ENCODE data around the gene ABHD10.

The ABHD10 gene

GRCh38 chr3:111937871-111938270, 41.0 kb upstream of the ABHD10 start:
- Histone ChIP-seq H3K4me1 (ENCODE audit: control insufficient read depth, low read depth, low read length) (no peaks in the 10 kb centered on the region), H2BK120ac (ENCODE audit: low read depth, low read length) (no peak overlapping the region), H3K4ac (ENCODE audit: low read depth, low read length) (no peak overlapping the region), H3K56ac (ENCODE audit: low read length) (no peak overlapping the region), H3K79me2 (ENCODE audit: control insufficient read depth, insufficient read depth, low read length) (no peaks in the 10 kb centered on the region), H3K4me3 (ENCODE audit: low read length) (no peak overlapping the region), H3K79me1 (ENCODE audit: low read length) (no peaks in the 10 kb centered on the region), H3K36me3 (ENCODE audit: control insufficient read depth, insufficient read depth, low read length) (no peaks in the 10 kb centered on the region), H2AK5ac (ENCODE audit: low read length) (no peak overlapping the region), H3K4me2 (ENCODE audit: low read length) (no peak overlapping the region), H3K27ac (ENCODE audit: low read depth, low read length) (no peak overlapping the region), H3K18ac (ENCODE audit: low read length) (no peak overlapping the region), H4K8ac (ENCODE audit: low read depth, low read length) (no peak overlapping the region), H3K27me3 (ENCODE audit: insufficient read depth, low read length, poor library complexity) (no peaks in the 10 kb centered on the region), H2BK5ac (ENCODE audit: low read length) (no peak overlapping the region), H3K23ac (ENCODE audit: low read length) (no peak overlapping the region), H2BK15ac (replicated peaks; ENCODE audit: low read depth) (no peak overlapping the region), H4K5ac (ENCODE audit: low read length) (no peak overlapping the region), H3K9ac (ENCODE audit: low read length) (no peak overlapping the region)
- no peak for DNase-seq

- H3K56ac ChIP-seq (ENCODE audit: low read length) = no peak overlapping the region
- no peaks in the 10 kb centered on the region for H3K79me2 ChIP-seq (ENCODE audit: control insufficient read depth, insufficient read depth, low read length)
- no peaks in the 10 kb centered on the region for H3K36me3 ChIP-seq (ENCODE audit: control insufficient read depth, insufficient read depth, low read length)
- H3K27ac ChIP-seq (ENCODE audit: low read depth, low read length) = no peak overlapping the region
- no peaks in the 10 kb centered on the region for H3K79me1 ChIP-seq (ENCODE audit: low read length)
- H3K18ac ChIP-seq (ENCODE audit: low read length) = no peak overlapping the region
- H2BK15ac ChIP-seq (replicated peaks; ENCODE audit: low read depth) = no peak overlapping the region
- no peak overlapping the region for H2BK120ac ChIP-seq (ENCODE audit: low read depth, low read length)
- H4K8ac ChIP-seq (ENCODE audit: low read depth, low read length) = no peak overlapping the region
- no peak overlapping the region for H3K4me2 ChIP-seq (ENCODE audit: low read length)
- H3K4ac ChIP-seq (ENCODE audit: low read depth, low read length) = no peak overlapping the region
- H3K9ac ChIP-seq (ENCODE audit: low read length) = no peak overlapping the region
- no peak for DNase-seq
- H3K4me1 ChIP-seq (ENCODE audit: control insufficient read depth, low read depth, low read length) = no peaks in the 10 kb centered on the region
- no peak overlapping the region for H2AK5ac ChIP-seq (ENCODE audit: low read length)
- H2BK5ac ChIP-seq (ENCODE audit: low read length) = no peak overlapping the region
- H3K4me3 ChIP-seq (ENCODE audit: low read length) = no peak overlapping the region
- H3K23ac ChIP-seq (ENCODE audit: low read length) = no peak overlapping the region
- no CpG with 5 or more reads among the region's 2 CpGs for WGBS (ENCODE audit: extremely low coverage, insufficient coverage, low lambda C conversion rate)
- H4K5ac ChIP-seq (ENCODE audit: low read length) = no peak overlapping the region
- no peaks in the 10 kb centered on the region for H3K27me3 ChIP-seq (ENCODE audit: insufficient read depth, low read length, poor library complexity)
Measured at GRCh38 chr3:111939873-111940272, 39.0 kb upstream of the ABHD10 start.

GRCh38 chr3:111943533-111943932, 35.3 kb upstream of the ABHD10 start:
- DNase-seq = no peak
- Histone ChIP-seq H4K5ac (ENCODE audit: low read length) (no peak overlapping the region), H3K79me1 (ENCODE audit: low read length) (no peaks in the 10 kb centered on the region), H3K4me3 (ENCODE audit: low read length) (no peak overlapping the region), H3K27me3 (ENCODE audit: insufficient read depth, low read length, poor library complexity) (no peaks in the 10 kb centered on the region), H2AK5ac (ENCODE audit: low read length) (no peak overlapping the region), H3K36me3 (ENCODE audit: control insufficient read depth, insufficient read depth, low read length) (no peaks in the 10 kb centered on the region), H2BK15ac (replicated peaks; ENCODE audit: low read depth) (no peak overlapping the region), H3K56ac (ENCODE audit: low read length) (no peak overlapping the region), H3K79me2 (ENCODE audit: control insufficient read depth, insufficient read depth, low read length) (no peaks in the 10 kb centered on the region), H2BK120ac (ENCODE audit: low read depth, low read length) (no peak overlapping the region), H3K4me1 (ENCODE audit: control insufficient read depth, low read depth, low read length) (no peaks in the 10 kb centered on the region), H3K4ac (ENCODE audit: low read depth, low read length) (no peak overlapping the region), H4K8ac (ENCODE audit: low read depth, low read length) (no peak overlapping the region), H2BK5ac (ENCODE audit: low read length) (no peak overlapping the region), H3K4me2 (ENCODE audit: low read length) (no peak overlapping the region), H3K23ac (ENCODE audit: low read length) (no peak overlapping the region), H3K27ac (ENCODE audit: low read depth, low read length) (no peak overlapping the region), H3K18ac (ENCODE audit: low read length) (no peak overlapping the region), H3K9ac (ENCODE audit: low read length) (no peak overlapping the region)
- WGBS (ENCODE audit: extremely low coverage, insufficient coverage, low lambda C conversion rate) = no CpG with 5 or more reads among the region's 2 CpGs

- Histone ChIP-seq H2BK5ac (ENCODE audit: low read length) (no peak overlapping the region), H3K4ac (ENCODE audit: low read depth, low read length) (no peak overlapping the region), H4K5ac (ENCODE audit: low read length) (no peak overlapping the region), H3K18ac (ENCODE audit: low read length) (no peak overlapping the region), H3K56ac (ENCODE audit: low read length) (no peak overlapping the region), H3K79me1 (ENCODE audit: low read length) (no peaks in the 10 kb centered on the region), H3K4me2 (ENCODE audit: low read length) (no peak overlapping the region), H3K4me3 (ENCODE audit: low read length) (no peak overlapping the region), H3K27ac (ENCODE audit: low read depth, low read length) (no peak overlapping the region), H3K9ac (ENCODE audit: low read length) (no peak overlapping the region), H3K79me2 (ENCODE audit: control insufficient read depth, insufficient read depth, low read length) (no peaks in the 10 kb centered on the region), H2BK120ac (ENCODE audit: low read depth, low read length) (no peak overlapping the region), H3K23ac (ENCODE audit: low read length) (no peak overlapping the region), H3K4me1 (ENCODE audit: control insufficient read depth, low read depth, low read length) (no peaks in the 10 kb centered on the region), H2AK5ac (ENCODE audit: low read length) (no peak overlapping the region), H3K27me3 (ENCODE audit: insufficient read depth, low read length, poor library complexity) (no peaks in the 10 kb centered on the region), H3K36me3 (ENCODE audit: control insufficient read depth, insufficient read depth, low read length) (peaks cover 2% of the 10 kb centered on the region), H2BK15ac (replicated peaks; ENCODE audit: low read depth) (no peak overlapping the region), H4K8ac (ENCODE audit: low read depth, low read length) (no peak overlapping the region)
- no CpG with 5 or more reads among the region's 4 CpGs for WGBS (ENCODE audit: extremely low coverage, insufficient coverage, low lambda C conversion rate)
- no peak for DNase-seq
Measured at GRCh38 chr3:111944372-111944771, 34.5 kb upstream of the ABHD10 start.

GRCh38 chr3:111947231-111947630, 31.6 kb upstream of the ABHD10 start:
- H3K23ac ChIP-seq (ENCODE audit: low read length) = no peak overlapping the region

GRCh38 chr3:111948786-111949185, 30.0 kb upstream of the ABHD10 start:
- H3K79me1 ChIP-seq (ENCODE audit: low read length) = no peaks in the 10 kb centered on the region
- no peak overlapping the region for H4K8ac ChIP-seq (ENCODE audit: low read depth, low read length)
- H3K4ac ChIP-seq (ENCODE audit: low read depth, low read length) = no peak overlapping the region
- H2AK5ac ChIP-seq (ENCODE audit: low read length) = no peak overlapping the region
- WGBS (ENCODE audit: extremely low coverage, insufficient coverage, low lambda C conversion rate) = no CpG with 5 or more reads among the region's 9 CpGs
- no peak overlapping the region for H4K5ac ChIP-seq (ENCODE audit: low read length)
- DNase-seq = no peak
- no peak overlapping the region for H2BK5ac ChIP-seq (ENCODE audit: low read length)
- H3K56ac ChIP-seq (ENCODE audit: low read length) = no peak overlapping the region
- no peaks in the 10 kb centered on the region for H3K79me2 ChIP-seq (ENCODE audit: control insufficient read depth, insufficient read depth, low read length)
- no peak overlapping the region for H3K4me2 ChIP-seq (ENCODE audit: low read length)
- H2BK120ac ChIP-seq (ENCODE audit: low read depth, low read length) = no peak overlapping the region
- H3K36me3 ChIP-seq (ENCODE audit: control insufficient read depth, insufficient read depth, low read length) = peaks cover 3% of the 10 kb centered on the region
- no peaks in the 10 kb centered on the region for H3K4me1 ChIP-seq (ENCODE audit: control insufficient read depth, low read depth, low read length)
- H3K27me3 ChIP-seq (ENCODE audit: insufficient read depth, low read length, poor library complexity) = no peaks in the 10 kb centered on the region
- H3K23ac ChIP-seq (ENCODE audit: low read length) = no peak overlapping the region
- no peak overlapping the region for H2BK15ac ChIP-seq (replicated peaks; ENCODE audit: low read depth)
- no peak overlapping the region for H3K18ac ChIP-seq (ENCODE audit: low read length)
- H3K4me3 ChIP-seq (ENCODE audit: low read length) = no peak overlapping the region
- no peak overlapping the region for H3K9ac ChIP-seq (ENCODE audit: low read length)
- H3K27ac ChIP-seq (ENCODE audit: low read depth, low read length) = no peak overlapping the region

More at GRCh38 chr3:111947231-111947630, 31.6 kb upstream of the ABHD10 start:
- no peak for DNase-seq
- H3K18ac ChIP-seq (ENCODE audit: low read length) = no peak overlapping the region
- no peak overlapping the region for H3K27ac ChIP-seq (ENCODE audit: low read depth, low read length)
- no peaks in the 10 kb centered on the region for H3K4me1 ChIP-seq (ENCODE audit: control insufficient read depth, low read depth, low read length)
- no peak overlapping the region for H3K56ac ChIP-seq (ENCODE audit: low read length)
- H3K9ac ChIP-seq (ENCODE audit: low read length) = no peak overlapping the region
- H3K79me2 ChIP-seq (ENCODE audit: control insufficient read depth, insufficient read depth, low read length) = no peaks in the 10 kb centered on the region
- H3K27me3 ChIP-seq (ENCODE audit: insufficient read depth, low read length, poor library complexity) = no peaks in the 10 kb centered on the region
- H3K36me3 ChIP-seq (ENCODE audit: control insufficient read depth, insufficient read depth, low read length) = peaks cover 2% of the 10 kb centered on the region
- no peak overlapping the region for H2BK5ac ChIP-seq (ENCODE audit: low read length)
- no CpG with 5 or more reads among the region's 1 CpG for WGBS (ENCODE audit: extremely low coverage, insufficient coverage, low lambda C conversion rate)
- no peak overlapping the region for H3K4me3 ChIP-seq (ENCODE audit: low read length)
- no peak overlapping the region for H3K4ac ChIP-seq (ENCODE audit: low read depth, low read length)
- H3K79me1 ChIP-seq (ENCODE audit: low read length) = no peaks in the 10 kb centered on the region
- no peak overlapping the region for H4K8ac ChIP-seq (ENCODE audit: low read depth, low read length)
- no peak overlapping the region for H3K4me2 ChIP-seq (ENCODE audit: low read length)
- no peak overlapping the region for H4K5ac ChIP-seq (ENCODE audit: low read length)
- H2BK15ac ChIP-seq (replicated peaks; ENCODE audit: low read depth) = no peak overlapping the region
- no peak overlapping the region for H2AK5ac ChIP-seq (ENCODE audit: low read length)
- H2BK120ac ChIP-seq (ENCODE audit: low read depth, low read length) = no peak overlapping the region
